Keratinocyte (primary cell): ENCODE measurements around the gene PLB1. TPM values are rescaled to one million over a fixed set of nuclear protein-coding genes. Genes with fewer than 3 reads are reported as not detected.

Source experiments
- DNase-seq: peaks from one replicate; pipeline ENCODE4 v3.0.0-alpha.2; 2011; ENCODE audit warnings: low read depth, missing footprints, low spot score
- FAIRE-seq: peaks from 2 replicates; lab custom pipeline; 2011; peaks lifted over from hg19 to GRCh38; lab: Jason Lieb, UNC
- H2AFZ ChIP-seq: 2 replicates; pipeline ENCODE4 v1.6.0; 2012; ENCODE audit warnings: low read length, control low read depth, inconsistent platforms; ENCODE audit not compliant: control insufficient read depth
- H3K27ac ChIP-seq: 2 replicates; pipeline ENCODE4 v1.5.1; 2011; ENCODE audit warnings: low read length; ENCODE audit not compliant: control insufficient read depth, insufficient read depth
- H3K27me3 ChIP-seq: 3 replicates; pipeline ENCODE4 v1.6.0; 2011; ENCODE audit warnings: low read length; ENCODE audit not compliant: control insufficient read depth, insufficient read depth; ENCODE audit errors: extremely low read depth
- H3K36me3 ChIP-seq, 2 experiments: 2 replicates in 1 of 2; 3 replicates in 1 of 2; pipeline ENCODE4 v1.5.1; 2011; ENCODE audit warnings: low read length in 2 of 2, mild to moderate bottlenecking in 1 of 2; ENCODE audit not compliant: control insufficient read depth in 2 of 2, insufficient read depth in 2 of 2; ENCODE audit errors: extremely low read depth in 1 of 2
- H3K4me1 ChIP-seq: 3 replicates; pipeline ENCODE4 v1.5.1; 2011; ENCODE audit warnings: low read length; ENCODE audit not compliant: control insufficient read depth, insufficient read depth; ENCODE audit errors: extremely low read depth
- H3K4me2 ChIP-seq: 3 replicates; pipeline ENCODE4 v1.6.0; 2011; ENCODE audit warnings: low read depth, low read length; ENCODE audit not compliant: control insufficient read depth, insufficient read depth; ENCODE audit errors: extremely low read depth
- H3K4me3 ChIP-seq, 3 experiments: fragments of 200-600 bp in 1 of 3; sonication (generic) in 1 of 3; 2 replicates in 2 of 3; 3 replicates in 1 of 3; pipeline ENCODE4 v1.5.1; 2011 to 2016; ENCODE audit warnings: low read length in 3 of 3, mild to moderate bottlenecking in 3 of 3, control low read depth in 2 of 3, inconsistent platforms in 1 of 3, low read depth in 1 of 3, mixed read lengths in 1 of 3, mixed run types in 1 of 3, moderate library complexity in 1 of 3; ENCODE audit not compliant: control insufficient read depth in 2 of 3, insufficient read depth in 2 of 3; ENCODE audit errors: extremely low read depth in 1 of 3
- H3K79me2 ChIP-seq: 2 replicates; pipeline ENCODE4 v1.6.0; 2012; ENCODE audit warnings: low read length; ENCODE audit not compliant: control insufficient read depth, insufficient read depth
- H3K9ac ChIP-seq: 3 replicates; pipeline ENCODE4 v1.6.0; 2011; ENCODE audit warnings: low read length; ENCODE audit not compliant: control insufficient read depth, insufficient read depth; ENCODE audit errors: extremely low read depth
- H3K9me1 ChIP-seq: 3 replicates; pipeline ENCODE4 v1.6.0; 2011; ENCODE audit warnings: low read length; ENCODE audit not compliant: control insufficient read depth, insufficient read depth; ENCODE audit errors: extremely low read depth
- H3K9me3 ChIP-seq: 2 replicates; pipeline ENCODE4 v1.5.1; 2012; ENCODE audit warnings: low read depth, low read length; ENCODE audit not compliant: control insufficient read depth
- H4K20me1 ChIP-seq: 3 replicates; pipeline ENCODE4 v1.6.0; 2011; ENCODE audit warnings: low read length; ENCODE audit not compliant: control insufficient read depth, insufficient read depth; ENCODE audit errors: extremely low read depth
- EZH2 ChIP-seq: IDR thresholded peaks from one replicate; pipeline ENCODE4 v1.6.1; 2012; ENCODE audit warnings: inconsistent platforms, mild to moderate bottlenecking, low read length, moderate library complexity
- dilution Hi-C: fragments of 300-500 bp; cut with MboI; formaldehyde crosslinking; loops from one replicate; pipeline ENCODE4 v1.7.0; 2020; ENCODE audit warnings: low sequenced_read_pairs; ENCODE audit not compliant: extremely low pct_ligation_motif_present
- polyA plus RNA-seq, 5 experiments: library from polyadenylated mRNA; depleted of rRNA in 3 of 5; stranded (reverse) in 3 of 5; stranded (forward) in 1 of 5; unstranded in 1 of 5; fragments of >200 nt; gene quantifications; 1 replicate in 1 of 5; 2 replicates in 3 of 5; 3 replicates in 1 of 5; pipeline versions ENCODE4 v1.2.1 to v1.2.3, GENCODE V29; 2011 to 2012; ENCODE audit warnings: missing spikeins in 2 of 5, low read depth in 1 of 5, low replicate concordance in 1 of 5
- TF ChIP-seq, protein P1 (sequence below), 3 experiments: IDR thresholded peaks in 1 of 3; conservative IDR thresholded peaks in 1 of 3; optimal IDR thresholded peaks in 1 of 3; 2 replicates in 2 of 3; 3 replicates in 1 of 3; pipeline versions ENCODE3 to v1.5.1; 2011; ENCODE audit warnings: low read length in 3 of 3, mild to moderate bottlenecking in 3 of 3, moderate library complexity in 2 of 3, control low read depth in 1 of 3, inconsistent platforms in 1 of 3; ENCODE audit not compliant: insufficient read depth in 2 of 3; ENCODE audit errors: extremely low read depth in 1 of 3

Gene PLB1
- polyA plus RNA-seq, 1 donor (not counting 4 experiments of a cell fraction or from before 2014, with no cell fraction given) = 6.7 TPM

DNA sequence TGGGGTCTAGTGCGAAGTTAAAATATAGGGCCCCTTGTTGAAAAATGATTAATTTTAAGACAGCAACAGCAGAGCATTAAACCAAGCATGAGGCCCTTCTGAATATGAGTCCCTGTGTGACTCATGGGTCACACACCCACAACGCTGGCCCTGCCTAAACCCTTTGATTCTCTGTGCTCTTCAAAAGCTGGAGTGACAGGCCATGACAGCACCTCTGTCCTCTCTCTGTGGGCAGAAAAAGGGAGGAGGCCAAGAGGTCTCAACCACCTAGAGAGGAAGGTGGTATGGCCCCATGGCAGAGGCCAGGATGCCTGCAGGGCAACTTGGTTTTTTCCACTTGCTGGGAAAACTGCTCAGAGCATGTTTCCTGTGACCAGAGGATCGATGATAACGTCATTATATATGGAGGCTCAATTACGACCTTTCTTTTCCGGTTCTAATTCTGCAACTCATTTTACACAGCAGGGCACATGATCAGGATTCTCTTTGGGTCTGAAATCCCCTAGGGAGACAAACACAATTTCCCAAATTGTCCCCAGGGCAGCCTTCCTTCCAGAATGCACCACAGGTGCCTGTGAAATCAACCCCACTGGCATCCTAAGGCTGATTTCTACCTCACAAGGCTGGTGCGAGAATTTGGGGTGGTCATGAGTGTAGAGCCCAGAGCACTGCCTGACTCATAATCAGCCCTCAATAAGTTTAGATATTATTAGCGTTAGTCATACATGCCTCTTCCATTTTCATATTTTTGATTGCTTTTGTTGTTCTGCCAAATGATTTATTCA is 153.8 kb downstream of the PLB1 start:
- no peak overlapping the region for H2AFZ ChIP-seq
- no peaks in the 10 kb centered on the region for H3K79me2 ChIP-seq
- H3K27ac ChIP-seq = peak overlapping the region; percentile 72
- H4K20me1 ChIP-seq = no peaks in the 10 kb centered on the region
- H3K4me3 ChIP-seq = no peak overlapping the region
- no peaks in the 10 kb centered on the region for H3K27me3 ChIP-seq
- no peaks in the 10 kb centered on the region for H3K9me3 ChIP-seq
- dilution Hi-C loops = no loop called here
- H3K4me1 ChIP-seq = peaks cover 46% of the 10 kb centered on the region
- no peak for DNase-seq
- H3K36me3 ChIP-seq = no peaks in the 10 kb centered on the region
- no peaks in the 10 kb centered on the region for H3K9me1 ChIP-seq
- peak overlapping the region; percentile 39 for H3K9ac ChIP-seq
- FAIRE-seq = peak; percentile 92
- TF ChIP-seq, protein P1, sequence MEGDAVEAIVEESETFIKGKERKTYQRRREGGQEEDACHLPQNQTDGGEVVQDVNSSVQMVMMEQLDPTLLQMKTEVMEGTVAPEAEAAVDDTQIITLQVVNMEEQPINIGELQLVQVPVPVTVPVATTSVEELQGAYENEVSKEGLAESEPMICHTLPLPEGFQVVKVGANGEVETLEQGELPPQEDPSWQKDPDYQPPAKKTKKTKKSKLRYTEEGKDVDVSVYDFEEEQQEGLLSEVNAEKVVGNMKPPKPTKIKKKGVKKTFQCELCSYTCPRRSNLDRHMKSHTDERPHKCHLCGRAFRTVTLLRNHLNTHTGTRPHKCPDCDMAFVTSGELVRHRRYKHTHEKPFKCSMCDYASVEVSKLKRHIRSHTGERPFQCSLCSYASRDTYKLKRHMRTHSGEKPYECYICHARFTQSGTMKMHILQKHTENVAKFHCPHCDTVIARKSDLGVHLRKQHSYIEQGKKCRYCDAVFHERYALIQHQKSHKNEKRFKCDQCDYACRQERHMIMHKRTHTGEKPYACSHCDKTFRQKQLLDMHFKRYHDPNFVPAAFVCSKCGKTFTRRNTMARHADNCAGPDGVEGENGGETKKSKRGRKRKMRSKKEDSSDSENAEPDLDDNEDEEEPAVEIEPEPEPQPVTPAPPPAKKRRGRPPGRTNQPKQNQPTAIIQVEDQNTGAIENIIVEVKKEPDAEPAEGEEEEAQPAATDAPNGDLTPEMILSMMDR (optimal IDR thresholded peaks at IDR 0.05 in 1 of 3, IDR thresholded peaks at IDR 0.05 in 1 of 3, conservative IDR thresholded peaks at IDR 0.05 in 1 of 3; ENCODE audit: extremely low read depth in 1 of 3, insufficient read depth in 2 of 3, low read length in 3 of 3) = no peak
- TF ChIP-seq EZH2 = no peak
- H3K4me2 ChIP-seq = peak overlapping the region; percentile 49

DNA sequence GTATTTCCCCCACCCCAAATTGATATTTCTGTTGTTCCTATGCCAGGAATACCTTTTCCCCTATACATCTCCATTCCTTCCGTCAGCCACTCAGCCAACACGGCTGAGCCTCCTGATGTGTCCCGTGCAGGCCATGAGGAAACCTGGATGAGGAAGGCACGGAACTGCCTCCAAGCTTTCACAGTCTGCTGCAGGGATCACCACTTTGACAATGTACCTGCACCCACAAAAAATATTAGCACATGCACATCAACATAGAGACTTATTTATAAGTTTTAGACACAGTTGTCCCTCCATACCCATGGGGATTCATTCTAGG is 154.4 kb downstream of the PLB1 start:
- no peaks in the 10 kb centered on the region for H3K27me3 ChIP-seq
- H3K4me1 ChIP-seq = peaks cover 47% of the 10 kb centered on the region
- no peaks in the 10 kb centered on the region for H3K9me1 ChIP-seq
- peak overlapping the region; percentile 39 for H3K9ac ChIP-seq
- peak overlapping the region; percentile 72 for H3K27ac ChIP-seq
- H3K79me2 ChIP-seq = no peaks in the 10 kb centered on the region
- peak overlapping the region; percentile 49 for H3K4me2 ChIP-seq
- FAIRE-seq = no peak
- TF ChIP-seq, protein P1 (optimal IDR thresholded peaks at IDR 0.05 in 1 of 3, IDR thresholded peaks at IDR 0.05 in 1 of 3, conservative IDR thresholded peaks at IDR 0.05 in 1 of 3; ENCODE audit: extremely low read depth in 1 of 3, insufficient read depth in 2 of 3, low read length in 3 of 3) = no peak
- TF ChIP-seq EZH2 = no peak
- dilution Hi-C loops = no loop called here
- no peaks in the 10 kb centered on the region for H3K9me3 ChIP-seq
- DNase-seq = no peak
- H4K20me1 ChIP-seq = no peaks in the 10 kb centered on the region
- H3K36me3 ChIP-seq = no peaks in the 10 kb centered on the region
- no peak overlapping the region for H3K4me3 ChIP-seq
- no peak overlapping the region for H2AFZ ChIP-seq
